NOMO-1 treated with DMSO at 0.1 percent for 48 hours (cell line): Measurements from ENCODE around the gene CISD1.
A peak's percentile ranks its signal among the peaks of the same experiment; 100 is the strongest.

Experiments used
- DNase-seq: peaks from one replicate; lab custom pipeline; 2025; ENCODE audit not compliant: unreplicated experiment; lab: John Stamatoyannopoulos, UW

CISD1 gene

GRCh38 chr10:58265249-58265648, 3.7 kb upstream of the CISD1 start:
- no peak for DNase-seq

- peak; percentile 74 for DNase-seq
Measured at GRCh38 chr10:58266003-58266825, 2.7 kb upstream of the CISD1 start.

- DNase-seq: peak; percentile 98
Measured at GRCh38 chr10:58266826-58267712, 1.9 kb upstream of the CISD1 start.

GRCh38 chr10:58267713-58268453, 1.1 kb upstream of the CISD1 start, which contains the start of gene IPMK:
TSS of gene IPMK (minus strand) at chr10:58267894. CDS start at chr10:58267611, 283 bp downstream.
- peak; percentile 88 for DNase-seq

GRCh38 chr10:58268454-58268945, 462 bp upstream of the CISD1 start:
- DNase-seq: peak; percentile 31

- no peak for DNase-seq
Measured at GRCh38 chr10:58269782-58270290, 874 bp downstream of the CISD1 start.

GRCh38 chr10:58275261-58275660, 6.3 kb downstream of the CISD1 start:
- DNase-seq: no peak

- DNase-seq: no peak
Measured at GRCh38 chr10:58275908-58276307, 6.9 kb downstream of the CISD1 start.

GRCh38 chr10:58278274-58278961, 9.5 kb downstream of the CISD1 start:
- DNase-seq: no peak

- DNase-seq: no peak
Measured at GRCh38 chr10:58278962-58279307, 10.0 kb downstream of the CISD1 start.

GRCh38 chr10:58280477-58280876, 11.5 kb downstream of the CISD1 start:
- DNase-seq: no peak

- no peak for DNase-seq
Measured at GRCh38 chr10:58281092-58281752, 12.3 kb downstream of the CISD1 start.

- DNase-seq: peak; percentile 95
Measured at GRCh38 chr10:58282615-58283014, 13.7 kb downstream of the CISD1 start.

- peak; percentile 68 for DNase-seq
Measured at GRCh38 chr10:58291538-58292174, 22.7 kb downstream of the CISD1 start.

GRCh38 chr10:58293989-58294388, 25.0 kb downstream of the CISD1 start:
- no peak for DNase-seq

GRCh38 chr10:58299580-58299979, 30.6 kb downstream of the CISD1 start:
- peak; percentile 83 for DNase-seq

GRCh38 chr10:58300676-58301075, 31.7 kb downstream of the CISD1 start:
- no peak for DNase-seq

GRCh38 chr10:58302254-58302653, 33.3 kb downstream of the CISD1 start:
- DNase-seq: no peak

GRCh38 chr10:58304099-58304633, 35.2 kb downstream of the CISD1 start:
- DNase-seq: no peak
